HG03103 (cell line): ENCODE measurements around the gene GFRA4.
A peak's percentile ranks its signal among the peaks of the same experiment; 100 is the strongest.

Experiments
- ATAC-seq: cut with Tn5 transposase; IDR thresholded peaks from one replicate; pipeline ENCODE4 v1.9.1; 2021; ENCODE audit warnings: low read depth; ENCODE audit not compliant: unreplicated experiment

The GFRA4 gene

DNA sequence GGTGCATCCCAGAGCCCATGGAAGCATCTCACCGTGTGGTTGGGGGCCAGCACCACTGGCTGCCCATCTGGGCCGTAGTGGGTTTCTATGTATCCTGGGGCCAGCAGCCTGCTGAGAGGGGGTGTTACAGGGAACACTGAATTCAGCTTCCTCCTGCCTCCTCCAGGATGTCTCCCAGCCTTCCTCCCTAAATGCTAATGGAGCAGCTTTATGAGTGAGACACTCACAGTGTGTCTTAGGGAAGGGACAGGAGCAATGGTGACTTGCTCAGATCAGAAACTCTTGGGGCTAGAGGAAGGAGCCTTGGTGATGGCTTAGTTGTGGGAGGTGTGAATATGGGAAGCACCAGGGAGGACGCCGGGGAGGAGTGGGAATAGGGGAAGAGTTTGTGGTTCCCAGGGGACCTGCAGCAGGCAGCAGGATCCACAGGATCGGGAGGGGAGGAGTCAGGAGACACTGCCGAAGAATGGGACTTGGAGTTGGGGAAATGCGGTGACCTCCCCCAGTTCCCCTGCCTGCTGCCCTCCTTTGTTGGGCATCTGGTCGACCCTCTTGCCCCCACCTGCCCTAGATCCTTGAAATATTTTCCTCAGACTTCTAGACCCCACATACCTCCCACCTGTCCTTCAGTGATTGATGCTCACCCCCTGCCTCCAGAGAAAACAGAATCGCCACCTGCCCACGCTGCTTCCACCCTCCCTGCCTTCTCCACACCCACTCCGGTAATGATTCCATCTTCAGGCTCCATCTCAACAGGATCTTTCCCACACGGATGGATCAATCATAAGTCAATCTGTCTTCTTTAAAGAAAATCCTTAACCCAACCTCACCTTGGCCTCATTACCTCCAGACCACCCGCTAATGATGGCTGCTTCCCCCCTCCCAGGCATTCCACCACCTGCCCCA, 12.0 kb upstream of the GFRA4 start:
- no peak for ATAC-seq

DNA sequence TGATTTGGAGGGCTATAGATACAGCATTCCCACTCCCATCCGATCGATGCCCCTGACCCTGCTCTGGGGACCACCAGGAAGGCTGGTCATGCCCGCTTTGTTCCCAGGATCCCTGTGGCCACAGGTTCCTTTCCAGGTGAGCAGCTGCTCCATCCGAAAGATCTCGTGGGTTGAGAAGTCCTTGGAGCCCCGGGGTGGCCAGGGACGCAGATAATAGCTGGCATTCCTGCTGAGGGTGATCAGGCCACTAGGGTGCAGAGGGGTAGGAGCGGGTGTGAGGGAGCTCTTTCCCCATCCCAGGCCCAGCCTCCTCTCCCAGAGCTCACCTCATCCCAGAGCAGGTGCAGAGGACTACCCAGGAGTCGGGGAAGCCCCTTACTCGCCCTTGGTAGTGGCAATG, 11.2 kb upstream of the GFRA4 start:
- no peak for ATAC-seq

DNA sequence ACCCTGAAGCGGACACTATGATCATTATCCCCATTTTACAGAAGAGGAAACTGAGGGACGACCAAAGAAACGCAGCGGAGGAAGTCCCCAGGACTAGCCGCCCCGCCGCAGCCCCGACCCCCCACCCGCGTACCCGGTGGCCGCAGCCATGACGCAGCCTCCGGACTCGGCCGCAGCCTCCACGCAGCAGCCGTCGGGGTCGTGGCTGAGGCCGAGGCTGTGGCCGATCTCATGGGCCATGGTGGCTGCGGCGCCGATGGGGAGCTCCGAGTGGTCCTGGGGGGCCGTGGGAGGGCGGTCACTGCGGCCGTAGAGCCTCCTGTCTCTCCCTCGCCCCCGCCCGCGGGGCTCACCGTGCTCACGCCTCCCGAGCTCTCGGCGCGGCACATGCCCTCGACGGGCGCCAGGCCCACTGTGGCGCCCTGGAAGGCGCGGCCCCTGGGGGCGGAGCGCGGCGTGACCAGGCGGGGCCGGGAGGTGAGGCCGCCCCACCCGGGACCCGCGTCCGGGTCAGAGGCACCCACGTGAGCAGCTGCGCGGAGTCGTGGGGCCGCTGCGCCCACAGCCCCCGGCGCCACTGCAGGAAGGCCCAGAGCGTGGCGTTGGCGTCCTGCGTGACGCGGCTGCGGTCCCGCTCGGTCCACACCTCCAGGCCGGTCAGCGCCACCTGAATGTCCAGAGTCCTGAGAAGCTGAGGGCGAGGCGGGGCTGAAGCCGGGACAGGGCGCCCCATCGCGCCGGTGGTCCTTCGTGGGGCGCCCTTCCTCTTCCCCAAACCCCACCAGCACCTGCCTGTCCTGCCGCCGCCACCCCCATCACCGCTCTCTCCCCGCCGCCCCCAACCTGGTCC, 10.2 kb upstream of the GFRA4 start:
- ATAC-seq: no peak

DNA sequence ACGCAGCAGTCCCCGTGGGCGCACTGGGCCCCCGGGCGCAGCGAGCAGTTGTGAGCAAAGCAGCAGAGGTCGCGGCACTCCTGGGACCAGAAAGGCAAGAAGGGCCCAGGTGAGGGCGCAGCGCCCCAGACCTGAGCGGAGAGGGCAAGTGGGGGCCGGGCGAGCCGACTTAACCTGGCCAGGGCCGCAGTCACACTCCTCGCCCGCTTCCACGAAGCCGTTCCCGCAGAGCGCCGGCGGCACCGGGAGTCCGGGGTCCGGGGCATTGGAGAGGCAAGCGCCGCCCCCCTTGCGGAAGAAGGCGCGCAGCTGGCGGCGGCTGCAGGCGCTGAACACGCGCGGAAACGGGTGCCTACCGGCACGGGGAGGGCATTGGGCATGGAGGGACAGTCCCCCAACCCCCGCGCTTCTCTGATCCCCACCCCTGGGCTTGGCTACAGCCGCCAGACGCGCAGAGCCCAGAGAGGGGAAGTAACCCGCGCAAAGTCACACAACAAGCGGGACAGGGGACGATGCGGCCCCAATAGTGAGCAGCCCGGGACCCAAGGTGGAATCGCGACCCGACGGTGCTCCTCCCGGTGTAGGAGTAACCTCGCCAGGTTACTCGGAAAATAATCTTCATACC, 9.5 kb upstream of the GFRA4 start:
- no peak for ATAC-seq

DNA sequence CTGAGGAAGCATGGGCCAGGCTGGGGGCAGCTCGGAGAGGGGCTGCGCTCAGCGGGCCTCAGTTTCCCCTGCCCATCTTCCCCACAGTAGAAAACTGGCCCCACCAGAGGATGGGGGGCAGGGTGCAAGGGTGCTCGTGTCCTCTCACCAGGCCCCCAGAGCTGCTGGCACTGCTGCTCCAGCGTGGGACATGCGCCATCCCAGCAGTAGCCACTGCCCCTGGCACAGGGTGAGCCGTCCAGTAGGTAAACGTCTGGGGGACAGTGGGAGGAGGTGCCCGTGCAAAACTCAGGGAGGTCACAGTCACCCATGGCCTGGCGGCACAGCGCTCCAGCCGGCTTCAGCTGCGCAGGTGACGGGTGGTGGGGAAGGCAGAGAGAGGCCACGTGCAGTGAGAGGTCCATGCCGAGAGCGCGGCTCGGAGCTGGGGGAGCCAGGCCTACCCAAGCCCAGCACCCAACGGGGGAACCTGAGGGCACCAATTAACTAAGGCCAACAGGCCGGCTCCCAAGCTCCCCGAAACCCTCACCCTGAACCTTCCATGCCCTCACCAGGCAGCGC, 8.9 kb upstream of the GFRA4 start:
- ATAC-seq: no peak

DNA sequence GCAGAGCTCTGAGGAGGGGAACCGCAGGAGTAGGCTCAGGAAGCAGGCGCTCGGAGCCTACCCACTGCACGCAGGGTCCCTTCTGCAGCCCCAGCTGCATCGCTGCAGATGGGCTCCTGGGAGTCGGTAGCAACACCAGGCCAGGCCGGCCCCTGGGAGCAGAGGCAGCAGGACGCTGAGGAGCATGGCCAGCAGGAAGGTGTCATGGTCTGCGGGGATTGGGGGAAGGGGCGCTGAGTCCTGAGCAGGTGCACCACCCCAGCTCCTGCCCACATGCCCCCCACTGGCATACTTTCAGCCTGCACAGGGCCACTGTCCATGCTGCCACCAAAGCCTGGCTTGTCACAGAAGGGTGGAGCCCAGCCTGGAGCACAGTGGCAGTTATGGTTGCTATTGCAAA, 7.7 kb upstream of the GFRA4 start:
- no peak for ATAC-seq

DNA sequence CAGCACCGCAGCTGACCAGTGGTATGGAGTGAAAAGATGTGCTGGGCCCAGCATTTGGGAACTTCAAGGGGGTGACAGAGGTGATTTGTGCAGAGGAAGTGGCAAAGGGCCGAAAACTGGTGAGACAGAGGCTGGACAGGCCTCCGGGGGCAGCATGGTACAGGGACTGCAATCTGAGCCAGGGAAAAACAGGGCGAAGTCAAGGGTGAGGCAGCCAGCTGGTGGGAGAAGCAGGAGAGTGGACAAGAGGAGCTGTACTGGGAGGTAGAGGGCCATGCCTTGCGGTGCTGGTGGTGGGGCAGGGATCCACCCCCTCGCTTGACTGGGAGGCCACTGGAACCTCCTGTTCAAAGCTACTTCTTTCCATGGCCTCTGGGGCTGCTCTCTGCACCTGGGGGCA, 7.3 kb upstream of the GFRA4 start:
- ATAC-seq: no peak

DNA sequence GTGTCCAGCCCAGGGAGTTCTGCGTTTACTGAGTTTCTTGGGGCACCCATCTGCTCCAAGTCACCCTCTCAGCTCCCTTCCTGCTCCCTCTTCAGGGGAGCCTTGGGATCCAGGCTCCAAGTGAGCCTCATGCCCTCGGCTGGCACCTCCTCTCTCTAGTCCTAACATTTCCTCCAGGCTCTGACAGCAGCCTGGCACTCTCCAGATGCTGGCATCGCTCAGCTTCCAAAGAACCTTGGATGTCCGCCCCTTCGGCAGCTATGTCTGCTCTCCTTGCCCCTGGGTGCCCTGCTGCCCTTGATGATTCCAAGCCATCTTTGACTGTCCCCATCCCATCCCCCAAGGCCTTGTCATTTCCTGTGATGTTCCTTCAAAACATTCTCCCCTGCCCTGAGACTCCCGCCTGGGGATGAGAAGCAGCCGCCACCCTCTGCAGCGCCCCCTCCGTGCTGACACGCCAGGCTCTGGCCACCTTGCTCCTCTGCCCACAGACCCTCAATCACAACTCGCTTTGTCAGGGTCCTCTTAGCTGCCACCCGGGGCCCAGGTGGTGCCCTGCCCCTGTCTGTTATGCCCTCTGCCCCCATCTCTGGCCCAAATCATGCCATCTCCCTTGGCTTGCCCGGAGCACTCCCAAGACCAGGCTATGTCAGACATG, 6.6 kb upstream of the GFRA4 start:
- ATAC-seq: no peak

DNA sequence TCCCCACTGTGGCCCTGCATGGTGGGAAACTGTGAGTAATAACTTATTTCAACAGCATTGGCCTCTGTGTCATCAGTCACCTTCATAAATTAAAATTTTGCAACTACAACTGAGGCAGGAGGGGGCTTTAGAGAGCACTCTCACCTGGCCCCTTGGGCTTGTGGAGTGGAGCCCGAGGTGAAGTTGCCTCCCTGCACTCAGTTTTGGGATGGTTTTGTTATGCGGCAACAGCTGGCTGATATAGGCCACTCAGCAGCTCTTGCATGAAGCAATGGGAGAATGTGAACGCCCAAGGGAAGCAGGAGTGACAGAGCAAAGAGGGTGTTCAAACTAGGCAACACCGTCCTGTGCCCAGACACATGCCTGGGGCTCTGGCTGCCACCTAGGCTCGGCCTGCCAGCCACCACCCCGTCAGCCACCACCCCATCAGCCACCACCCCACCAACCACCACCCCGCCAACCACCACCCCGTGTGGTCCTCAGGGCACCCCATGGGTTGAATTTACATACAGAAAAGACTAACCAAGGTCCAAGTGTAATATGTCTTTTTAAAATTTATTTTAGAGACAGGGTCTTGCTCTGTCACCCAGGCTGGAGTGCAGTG, 4.3 kb upstream of the GFRA4 start:
- no peak for ATAC-seq

DNA sequence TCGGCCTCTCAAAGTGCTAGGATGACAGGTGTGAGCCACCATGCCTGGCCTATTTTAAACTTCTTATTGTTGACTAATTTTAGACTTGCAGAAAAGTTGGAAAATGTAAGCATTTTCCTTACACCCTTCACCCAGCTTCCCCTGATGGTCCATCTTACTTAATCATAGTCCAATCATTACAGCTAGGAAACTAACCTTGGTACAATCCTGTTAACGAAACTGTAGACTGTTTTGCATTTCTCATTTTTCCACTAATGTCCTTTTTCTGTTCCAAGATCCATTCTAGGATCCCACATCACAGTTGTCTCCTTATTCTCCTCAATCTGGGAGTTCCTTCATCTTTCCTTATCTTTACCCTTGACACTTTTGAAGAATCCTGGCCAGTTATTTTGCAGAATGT, 659 bp upstream of the GFRA4 start:
- ATAC-seq: no peak

DNA sequence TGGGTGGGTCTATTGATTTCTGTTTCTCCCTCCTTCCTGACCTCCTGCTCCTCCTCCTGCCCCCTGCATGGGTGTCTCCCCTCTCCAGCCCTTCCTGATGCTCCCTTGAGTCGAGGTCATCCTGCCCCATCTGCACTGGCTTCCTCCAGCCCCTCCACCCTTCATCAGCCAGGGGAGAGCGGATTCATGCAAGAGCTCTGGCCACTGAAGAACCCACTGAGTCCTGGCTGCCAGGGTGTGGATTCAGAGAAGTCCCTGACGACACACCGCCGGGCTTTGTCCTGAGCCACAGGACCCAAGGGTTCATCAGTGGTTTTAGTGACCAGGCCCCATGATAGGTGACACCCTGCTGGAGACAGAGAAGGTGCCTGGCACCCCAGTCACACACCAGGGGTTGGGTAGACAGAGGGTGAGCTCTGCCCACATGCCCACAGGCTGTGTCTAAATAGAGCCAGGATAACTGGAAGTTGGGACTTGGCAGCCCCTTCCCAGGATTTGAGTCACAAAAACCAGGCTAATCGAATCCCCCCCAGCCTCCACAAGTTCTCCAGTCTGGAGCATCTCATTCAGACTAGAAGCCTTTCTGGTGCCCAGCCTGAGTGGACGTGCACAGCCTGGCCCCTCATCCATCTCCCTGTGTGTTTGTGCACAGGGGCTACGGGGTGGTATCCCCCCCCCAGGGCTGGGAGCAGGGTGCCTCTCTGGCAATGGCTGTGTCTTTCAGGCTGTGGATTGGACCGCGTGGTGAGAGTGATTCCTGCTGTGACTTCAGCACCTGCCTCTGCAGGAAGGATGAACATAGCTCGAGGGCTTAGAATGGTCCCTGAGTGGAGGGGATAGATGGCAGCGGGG, 1.2 kb downstream of the GFRA4 start:
- ATAC-seq: no peak

DNA sequence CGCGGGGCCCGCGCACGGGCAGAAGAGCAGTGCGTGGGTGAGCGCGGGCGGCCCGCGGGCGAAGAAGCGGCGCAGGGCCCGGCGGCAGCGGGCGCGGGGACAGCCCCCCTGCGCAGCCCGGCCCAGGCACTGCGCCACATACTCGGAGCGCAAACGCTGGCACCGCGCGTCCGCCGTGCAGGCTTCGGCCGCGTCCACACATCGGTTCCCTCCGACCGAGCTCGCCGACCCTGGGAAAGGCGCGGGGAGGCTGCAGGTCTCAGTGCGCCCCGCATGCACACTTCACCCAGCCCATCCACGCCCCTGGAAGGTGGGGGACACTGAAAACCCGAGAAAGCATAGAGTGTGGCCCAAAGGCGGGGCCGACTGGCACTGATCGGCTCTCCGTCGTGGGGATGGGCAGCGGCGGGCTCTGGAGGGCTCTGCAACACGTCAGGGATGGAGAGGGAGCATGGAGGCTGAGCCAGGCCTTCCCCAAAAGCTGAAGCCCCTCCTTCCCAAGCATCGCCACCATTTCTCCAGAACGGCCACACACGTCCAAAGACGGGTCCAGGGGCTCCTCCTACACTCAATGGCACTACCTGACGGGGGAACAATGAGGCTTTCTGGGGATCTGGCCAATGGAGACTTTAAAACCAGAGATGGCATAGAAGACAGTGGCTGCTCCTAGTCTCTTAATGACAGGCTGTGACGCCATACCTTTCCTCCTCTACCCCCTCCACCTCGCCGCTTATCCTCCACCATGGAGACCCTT, 2.0 kb downstream of the GFRA4 start:
- ATAC-seq: no peak

DNA sequence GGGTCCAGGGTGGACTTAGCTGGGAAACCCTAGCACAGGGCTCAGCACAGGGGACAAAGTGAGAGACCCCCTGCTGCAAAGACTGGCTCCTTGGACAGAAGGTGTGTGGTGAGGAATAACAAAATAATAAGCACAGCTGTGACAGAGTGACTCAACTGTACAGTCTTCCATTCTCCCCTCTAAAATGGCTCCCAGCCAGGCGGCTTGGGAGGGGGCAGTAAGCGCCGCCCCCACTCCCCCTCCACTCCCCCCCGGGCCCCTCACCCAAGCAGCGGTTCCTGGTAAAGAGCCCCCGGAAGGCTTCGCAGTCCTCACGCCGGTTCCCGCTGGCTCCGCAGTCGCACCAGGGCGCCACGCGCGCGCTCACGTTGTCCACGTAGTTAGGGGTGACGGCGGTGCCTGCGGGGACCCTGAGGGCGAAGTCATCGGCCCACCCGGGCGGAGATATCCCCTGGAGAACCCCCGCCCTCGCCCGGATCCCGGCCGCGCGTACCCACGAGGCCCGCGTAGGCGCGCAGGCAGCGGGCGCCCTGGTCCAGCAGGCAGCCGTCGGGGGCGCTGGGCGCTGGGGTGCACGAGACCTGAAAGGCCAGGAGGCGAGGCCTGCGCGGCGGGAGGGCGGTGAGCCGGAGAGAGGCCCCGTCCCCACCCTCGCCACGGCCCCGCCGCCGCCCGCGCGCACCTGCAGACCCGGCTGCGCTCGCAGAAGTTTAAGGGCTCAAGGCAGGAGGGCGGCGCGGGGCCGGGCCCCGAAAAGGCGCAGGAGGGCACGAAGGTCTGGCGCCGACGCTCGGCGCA, 2.7 kb downstream of the GFRA4 start:
- no peak for ATAC-seq

DNA sequence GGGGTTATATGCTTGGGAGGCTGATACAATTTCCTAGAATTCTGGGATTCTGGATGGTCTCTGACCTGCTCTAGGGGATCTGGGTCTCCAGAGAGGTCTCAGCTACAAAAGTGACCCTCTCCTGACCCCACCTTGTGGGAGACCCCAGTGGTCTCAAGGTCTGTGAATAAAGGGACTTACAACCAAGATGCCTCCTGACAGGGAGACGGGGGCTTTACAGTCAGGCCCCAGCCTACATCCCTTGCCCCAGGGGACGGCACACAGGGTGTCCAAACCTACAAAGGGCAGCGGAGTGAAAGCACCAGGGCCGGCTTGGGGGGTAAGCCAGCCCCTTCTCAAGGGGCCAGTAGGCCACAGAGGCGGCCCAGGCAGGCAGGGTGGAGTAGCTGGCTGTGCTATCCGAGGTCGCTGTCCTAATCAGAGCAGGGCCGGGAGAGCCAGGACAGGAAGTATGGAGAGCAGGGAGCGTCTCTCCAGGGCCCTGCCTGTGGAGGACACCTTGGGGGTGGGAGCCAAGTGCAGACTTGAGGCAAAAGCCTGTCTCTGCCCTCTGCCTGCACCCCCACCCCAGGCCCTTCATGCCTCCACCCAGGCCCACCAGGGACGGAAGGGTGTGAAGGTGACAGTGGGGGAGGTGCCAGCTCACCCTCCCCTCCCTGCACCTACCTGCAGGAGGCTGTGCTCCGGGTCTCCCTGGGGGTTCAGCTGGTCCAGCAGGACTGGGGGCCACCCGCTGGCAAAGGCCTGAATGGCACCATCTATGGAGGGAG, 3.5 kb downstream of the GFRA4 start:
- ATAC-seq: no peak

DNA sequence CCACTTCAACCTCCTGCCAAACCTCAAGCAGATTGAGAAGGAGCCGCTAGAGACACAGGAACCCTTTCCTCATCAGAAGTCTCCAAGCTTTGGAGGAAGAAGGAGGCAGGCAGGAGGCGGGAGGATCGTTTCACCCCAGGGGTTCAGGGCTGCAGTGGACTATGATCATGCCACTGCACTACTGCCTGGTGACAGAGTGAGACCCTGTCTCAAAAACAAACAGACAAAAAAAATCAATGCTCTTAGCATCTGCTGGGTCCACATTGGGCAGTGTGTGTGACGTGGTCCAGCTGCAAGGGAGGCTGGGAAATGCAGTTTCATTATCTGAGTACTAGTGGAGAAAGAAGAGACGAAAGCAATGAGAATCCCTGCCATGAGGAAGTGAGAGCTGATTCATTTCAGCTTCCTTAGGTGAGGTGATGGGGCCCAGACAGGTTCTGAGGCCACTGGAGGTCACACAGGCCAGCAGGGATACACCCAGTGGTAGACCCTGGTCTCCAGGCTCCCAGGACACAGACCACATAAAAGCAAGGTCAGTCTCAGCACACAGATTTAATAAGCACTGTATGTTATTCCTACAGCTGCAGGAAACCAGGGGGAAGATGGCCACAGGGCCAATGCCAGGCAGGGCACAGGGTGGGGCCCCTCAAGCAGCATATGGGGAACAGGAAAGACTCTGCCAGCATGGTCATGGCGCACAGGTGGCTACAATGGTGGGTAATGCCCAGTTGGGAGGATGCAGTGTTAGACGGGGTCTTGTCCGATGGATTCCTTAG, 4.3 kb downstream of the GFRA4 start:
- peak; percentile 87 for ATAC-seq

DNA sequence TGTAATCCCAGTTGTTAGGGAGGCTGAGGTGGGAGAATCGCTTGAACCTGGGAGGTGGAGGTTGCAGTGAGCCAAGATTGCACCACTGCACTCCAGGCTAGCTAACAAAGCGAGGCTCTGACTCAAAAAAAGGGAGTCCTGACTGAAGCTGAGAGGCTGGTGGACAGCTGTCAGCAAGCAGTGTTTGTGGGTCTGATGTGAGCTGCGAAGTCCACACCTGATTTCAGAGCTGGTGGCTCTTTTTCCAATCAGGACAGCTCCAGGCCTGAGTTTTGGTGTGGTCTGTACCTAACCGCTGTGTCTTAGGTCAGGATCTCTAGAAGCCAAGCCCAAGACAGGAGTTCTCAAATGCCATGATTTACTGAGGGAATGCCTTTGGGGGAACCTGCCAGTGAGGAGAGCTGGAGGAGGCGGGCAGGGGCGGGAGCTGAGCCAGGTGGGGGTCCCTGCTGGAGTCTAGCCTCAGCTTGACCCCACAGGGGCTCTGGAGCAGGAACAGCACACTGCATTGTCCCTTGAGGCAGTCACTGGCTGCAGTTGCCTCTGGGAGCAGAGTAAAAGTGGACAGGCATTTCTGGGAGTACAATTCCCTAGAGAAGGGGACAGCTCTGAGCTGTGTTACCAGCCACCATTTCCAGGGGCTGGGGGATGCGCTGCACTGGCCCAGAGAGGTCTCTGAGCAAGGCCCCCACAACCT, 5.0 kb downstream of the GFRA4 start:
- no peak for ATAC-seq
